ENCODE results near the gene VPS36. TPM values are rescaled to one million over a fixed set of nuclear protein-coding genes. Genes with fewer than 3 reads are reported as not detected.

VPS36 gene
- total RNA-seq, 1 donor from 2014 or later: 72.7 TPM

DNA sequence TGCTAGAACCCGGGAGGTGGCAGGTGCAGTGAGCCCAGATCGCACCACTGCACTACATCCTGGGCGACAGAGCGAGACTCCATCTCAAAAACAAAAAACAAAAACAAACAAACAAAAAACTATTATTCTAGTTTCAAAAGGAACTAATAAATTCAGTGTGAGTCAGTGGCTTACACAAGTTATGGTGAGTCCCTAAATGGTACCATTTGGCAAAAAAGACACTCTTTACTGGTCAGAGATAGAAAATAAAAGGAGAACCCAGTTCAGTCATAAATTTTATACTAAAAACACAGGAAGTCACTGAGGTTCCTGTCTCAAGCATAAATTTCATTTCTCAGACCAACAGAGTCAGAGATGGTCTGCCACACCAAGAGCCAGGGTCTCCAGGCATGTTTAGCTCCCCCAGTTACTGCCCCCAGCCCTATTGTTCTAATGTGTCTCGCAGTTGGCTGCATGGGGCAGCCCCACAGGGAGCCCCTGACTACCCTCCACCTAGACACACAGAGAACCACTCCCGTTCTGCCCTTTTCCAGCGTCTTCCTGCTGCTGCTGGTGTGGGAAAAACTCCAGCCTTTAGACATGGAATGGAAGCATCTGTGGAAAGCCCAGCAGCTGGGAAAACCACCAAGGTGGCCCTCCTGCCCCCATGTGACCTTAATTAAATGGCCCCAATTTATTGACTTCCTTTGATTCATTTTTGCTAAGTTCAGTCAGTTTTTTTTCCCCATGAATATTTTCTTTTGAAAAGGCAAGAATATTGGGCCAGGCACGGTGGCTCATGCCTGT lies 56.7 kb downstream of the VPS36 start:
- no peak overlapping the region for H3K27ac Mint-ChIP-seq
- no peaks in the 10 kb centered on the region for H3K9me3 Mint-ChIP-seq

DNA sequence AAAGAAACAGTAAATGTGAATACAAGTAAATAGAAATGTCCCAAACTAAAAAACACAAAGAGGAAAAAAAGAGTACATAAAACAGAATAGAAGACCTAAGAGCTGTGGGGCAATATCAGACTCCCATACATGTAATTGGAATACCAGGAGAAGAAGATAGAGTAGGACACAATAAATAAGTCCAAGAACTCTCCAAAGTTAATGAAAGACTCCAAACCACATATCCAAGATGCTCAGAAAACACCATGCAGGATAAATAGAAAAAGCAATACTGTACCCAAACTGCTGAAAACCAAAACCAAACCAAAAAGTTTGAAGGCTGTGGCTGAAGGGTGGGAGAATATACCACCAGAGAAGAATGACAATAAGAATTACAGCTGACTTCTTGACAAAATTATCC lies 62.7 kb downstream of the VPS36 start:
- Mint-ChIP-seq H3K27me3 (ENCODE audit: insufficient read depth, low read depth) (no peaks in the 10 kb centered on the region), H3K4me3 (no peak overlapping the region), H3K4me1 (no peaks in the 10 kb centered on the region), H3K36me3 (no peaks in the 10 kb centered on the region), H3K9me3 (no peaks in the 10 kb centered on the region), H3K27ac (no peak overlapping the region)
- Histone ChIP-seq H3K27me3 (no peaks in the 10 kb centered on the region), H3K4me2 (no peak overlapping the region), H3F3A (ENCODE audit: low read depth) (no peaks in the 10 kb centered on the region), H3K36me3 (no peaks in the 10 kb centered on the region), H3K27ac (no peak overlapping the region), H3K4me3 (no peak overlapping the region), H2AFZ (replicated peaks) (no peak overlapping the region), H3K4me1 (no peaks in the 10 kb centered on the region), H3K9ac (no peak overlapping the region), H3K9me3 (ENCODE audit: low read depth) (no peaks in the 10 kb centered on the region), H4K20me1 (ENCODE audit: low read depth) (no peaks in the 10 kb centered on the region), H3K79me2 (ENCODE audit: low read depth) (no peaks in the 10 kb centered on the region)
- DNase-seq (ENCODE audit: low spot score): no peak
- TF ChIP-seq EZH2 (IDR thresholded peaks at IDR 0.05): no peak
- no peak for TF ChIP-seq EZH2phosphoT487 (IDR thresholded peaks at IDR 0.05)
- TF ChIP-seq CTCF (IDR thresholded peaks at IDR 0.05): no peak

More for the DNA sequence above, 56.7 kb downstream of the VPS36 start:
- Histone ChIP-seq H2AFZ (replicated peaks) (no peak overlapping the region), H3K9ac (no peak overlapping the region), H3K79me2 (ENCODE audit: low read depth) (no peaks in the 10 kb centered on the region), H3K4me3 (no peak overlapping the region), H3K27ac (no peak overlapping the region), H3K27me3 (no peaks in the 10 kb centered on the region), H3K9me3 (ENCODE audit: low read depth) (no peaks in the 10 kb centered on the region), H3K4me2 (no peak overlapping the region), H4K20me1 (ENCODE audit: low read depth) (no peaks in the 10 kb centered on the region), H3F3A (ENCODE audit: low read depth) (no peaks in the 10 kb centered on the region), H3K4me1 (no peaks in the 10 kb centered on the region), H3K36me3 (no peaks in the 10 kb centered on the region)
- H3K4me1 Mint-ChIP-seq: no peaks in the 10 kb centered on the region
- no peak for DNase-seq (ENCODE audit: low spot score)
- H3K4me3 Mint-ChIP-seq: no peak overlapping the region
- no peak for TF ChIP-seq EZH2phosphoT487 (IDR thresholded peaks at IDR 0.05)
- TF ChIP-seq EZH2 (IDR thresholded peaks at IDR 0.05): no peak
- TF ChIP-seq CTCF (IDR thresholded peaks at IDR 0.05): no peak
- H3K36me3 Mint-ChIP-seq: no peaks in the 10 kb centered on the region
- no peaks in the 10 kb centered on the region for H3K27me3 Mint-ChIP-seq (ENCODE audit: insufficient read depth, low read depth)

DNA sequence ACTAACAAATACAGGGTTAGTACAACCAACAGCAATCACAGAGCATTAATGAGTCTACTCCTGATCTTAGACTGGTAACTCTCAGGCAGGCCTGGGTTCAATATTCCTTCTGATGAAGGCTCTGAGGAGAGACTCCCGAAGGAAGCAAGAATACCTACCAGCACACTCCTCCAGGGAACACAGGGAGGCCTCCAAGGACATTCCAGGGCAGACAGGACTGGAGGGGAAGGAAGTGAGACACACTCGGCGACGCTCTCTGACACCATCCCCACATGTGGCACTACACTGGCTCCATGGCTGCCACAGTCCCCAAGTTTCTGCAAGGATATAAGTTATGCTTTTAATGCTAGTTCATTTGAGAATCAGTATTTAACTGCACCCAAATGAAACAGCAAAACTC lies 64.6 kb downstream of the VPS36 start:
- Mint-ChIP-seq H3K36me3 (no peaks in the 10 kb centered on the region), H3K27me3 (ENCODE audit: insufficient read depth, low read depth) (no peaks in the 10 kb centered on the region), H3K9me3 (no peaks in the 10 kb centered on the region), H3K4me3 (no peak overlapping the region), H3K4me1 (no peaks in the 10 kb centered on the region), H3K27ac (no peak overlapping the region)
- Histone ChIP-seq H2AFZ (replicated peaks) (no peak overlapping the region), H3K4me2 (no peak overlapping the region), H3K79me2 (ENCODE audit: low read depth) (no peaks in the 10 kb centered on the region), H4K20me1 (ENCODE audit: low read depth) (no peaks in the 10 kb centered on the region), H3K4me1 (no peaks in the 10 kb centered on the region), H3K27me3 (no peaks in the 10 kb centered on the region), H3F3A (ENCODE audit: low read depth) (no peaks in the 10 kb centered on the region), H3K9ac (no peak overlapping the region), H3K36me3 (no peaks in the 10 kb centered on the region), H3K27ac (no peak overlapping the region), H3K4me3 (no peak overlapping the region), H3K9me3 (ENCODE audit: low read depth) (no peaks in the 10 kb centered on the region)
- no peak for DNase-seq (ENCODE audit: low spot score)
- no peak for TF ChIP-seq EZH2 (IDR thresholded peaks at IDR 0.05)
- TF ChIP-seq EZH2phosphoT487 (IDR thresholded peaks at IDR 0.05): no peak
- TF ChIP-seq CTCF (IDR thresholded peaks at IDR 0.05): no peak

All from neural progenitor cell (in vitro differentiated cells).